Measurements from ENCODE around the gene HECTD4.

HECTD4 gene

DNA sequence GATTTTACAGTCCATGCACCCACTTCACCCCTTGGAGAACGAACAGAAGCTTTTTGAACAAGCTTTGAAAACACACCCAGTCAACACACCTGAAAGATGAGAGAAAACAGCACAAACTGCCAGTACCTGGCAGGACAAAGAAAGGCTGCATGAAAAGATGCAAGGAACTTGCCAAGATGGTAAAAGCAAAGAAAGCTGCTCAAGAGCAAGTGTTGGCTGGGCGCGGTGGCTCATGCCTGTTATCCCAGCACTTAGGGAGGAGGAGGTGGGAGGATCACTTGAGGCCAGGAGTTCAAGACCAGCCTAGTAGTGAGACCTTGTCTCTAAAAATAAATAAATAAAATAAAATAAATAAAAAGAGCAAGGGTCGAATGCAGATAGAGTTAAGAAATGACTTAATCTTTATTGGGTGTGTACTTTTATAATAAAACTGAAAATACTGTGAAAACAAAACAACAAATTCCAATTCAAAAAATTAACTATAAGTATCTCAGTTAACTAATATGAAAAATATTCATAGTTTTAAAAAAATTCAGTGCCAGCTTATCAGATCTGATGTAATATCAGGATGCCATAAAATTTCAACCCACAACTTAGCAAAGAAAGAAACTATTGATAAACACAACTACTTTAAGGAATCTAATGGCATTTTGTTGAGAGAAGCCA lies 59.2 kb downstream of the HECTD4 start:
- ChIA-PET POLR2A (no interaction called here), CTCF (interaction anchor here (0.7 kb wide), 1 partner anchor 532 kb away, joined by 3 read pairs; no protein-coding TSS in a partner anchor)
- DNase-seq (ENCODE audit: extremely low spot score) = no peak
- no peak for TF ChIP-seq FOXK2 (IDR thresholded peaks at IDR 0.05)
- no peak for TF ChIP-seq ARNT (IDR thresholded peaks at IDR 0.05)
- TF ChIP-seq L3MBTL2 (conservative IDR thresholded peaks at IDR 0.05) = no peak
- no peak for TF ChIP-seq SUZ12 (IDR thresholded peaks at IDR 0.05)
- TF ChIP-seq SP1 (IDR thresholded peaks at IDR 0.05) = no peak
- no peak for TF ChIP-seq FOXA1 (IDR thresholded peaks at IDR 0.05)
- TF ChIP-seq CTBP1 (IDR thresholded peaks at IDR 0.05; ENCODE audit: borderline replicate concordance) = no peak
- no peak for TF ChIP-seq ELF4 (IDR thresholded peaks at IDR 0.05)
- no peak for TF ChIP-seq BHLHE40 (IDR thresholded peaks at IDR 0.05; ENCODE audit: borderline replicate concordance)
- no peak for TF ChIP-seq FOXM1 (IDR thresholded peaks at IDR 0.05; ENCODE audit: borderline replicate concordance)
- TF ChIP-seq LEF1 (IDR thresholded peaks at IDR 0.05; ENCODE audit: borderline replicate concordance) = no peak
- no peak for TF ChIP-seq NFRKB (IDR thresholded peaks at IDR 0.05)
- TF ChIP-seq TARDBP (IDR thresholded peaks at IDR 0.05) = no peak
- no peak for TF ChIP-seq ZNF384 (IDR thresholded peaks at IDR 0.05)
- no peak for TF ChIP-seq HDGF (IDR thresholded peaks at IDR 0.05; ENCODE audit: borderline replicate concordance)

DNA sequence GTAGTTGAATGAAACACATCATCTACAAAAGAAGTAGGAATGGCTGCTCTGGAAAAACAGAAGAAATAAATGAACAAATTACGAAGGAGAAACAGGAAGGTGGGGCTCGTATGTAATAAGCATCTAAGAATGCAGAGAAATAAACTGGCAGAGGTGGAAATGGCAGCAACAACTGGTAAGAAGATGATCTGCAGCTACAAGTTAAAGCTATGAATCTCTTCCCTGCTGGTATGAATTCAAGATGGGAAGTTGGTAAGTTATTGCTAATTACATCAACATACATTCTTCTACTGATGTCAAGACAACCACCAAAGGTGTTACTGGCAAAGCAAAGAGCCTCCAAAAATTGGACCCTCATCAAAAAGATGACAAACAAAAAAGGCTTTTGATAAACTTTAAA lies 59.8 kb downstream of the HECTD4 start:
- ChIA-PET CTCF (interaction anchor here (0.7 kb wide), 1 partner anchor 531 kb away, joined by 3 read pairs; no protein-coding TSS in a partner anchor), POLR2A (no interaction called here)
- no peak for DNase-seq (ENCODE audit: extremely low spot score)

DNA sequence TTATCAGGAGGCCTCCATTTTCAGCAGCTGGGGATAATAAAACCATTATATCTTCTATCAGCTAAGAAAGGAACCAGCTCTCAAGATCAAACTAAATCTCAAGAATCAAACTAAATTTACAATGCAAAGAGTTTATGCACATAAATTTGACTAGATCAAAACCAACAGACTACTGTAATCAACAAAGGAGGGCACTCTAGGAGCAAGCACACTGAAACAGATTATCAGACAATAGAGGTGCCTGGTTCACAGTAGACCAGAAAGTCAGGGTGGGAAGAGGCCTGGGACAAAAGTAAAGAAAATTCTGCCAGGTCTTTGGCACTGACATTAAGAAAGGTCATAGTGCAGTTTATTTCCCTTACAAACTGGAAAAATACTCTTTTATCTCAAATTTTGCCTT lies 61.0 kb downstream of the HECTD4 start:
- CTCF ChIA-PET = no interaction called here
- TF ChIP-seq NFRKB (IDR thresholded peaks at IDR 0.05) (no peak), FOXM1 (IDR thresholded peaks at IDR 0.05; ENCODE audit: borderline replicate concordance) (no peak)
- POLR2A ChIA-PET = no interaction called here
- no peak for DNase-seq (ENCODE audit: extremely low spot score)

More for the DNA sequence above, 59.8 kb downstream of the HECTD4 start:
- TF ChIP-seq CTBP1 (IDR thresholded peaks at IDR 0.05; ENCODE audit: borderline replicate concordance) (no peak), ARNT (IDR thresholded peaks at IDR 0.05) (no peak), LEF1 (IDR thresholded peaks at IDR 0.05; ENCODE audit: borderline replicate concordance) (no peak), ZNF384 (IDR thresholded peaks at IDR 0.05) (no peak), BHLHE40 (IDR thresholded peaks at IDR 0.05; ENCODE audit: borderline replicate concordance) (no peak), FOXA1 (IDR thresholded peaks at IDR 0.05) (no peak)
- TF ChIP-seq, protein P1, sequence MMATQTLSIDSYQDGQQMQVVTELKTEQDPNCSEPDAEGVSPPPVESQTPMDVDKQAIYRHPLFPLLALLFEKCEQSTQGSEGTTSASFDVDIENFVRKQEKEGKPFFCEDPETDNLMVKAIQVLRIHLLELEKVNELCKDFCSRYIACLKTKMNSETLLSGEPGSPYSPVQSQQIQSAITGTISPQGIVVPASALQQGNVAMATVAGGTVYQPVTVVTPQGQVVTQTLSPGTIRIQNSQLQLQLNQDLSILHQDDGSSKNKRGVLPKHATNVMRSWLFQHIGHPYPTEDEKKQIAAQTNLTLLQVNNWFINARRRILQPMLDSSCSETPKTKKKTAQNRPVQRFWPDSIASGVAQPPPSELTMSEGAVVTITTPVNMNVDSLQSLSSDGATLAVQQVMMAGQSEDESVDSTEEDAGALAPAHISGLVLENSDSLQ (IDR thresholded peaks at IDR 0.05) = no peak

DNA sequence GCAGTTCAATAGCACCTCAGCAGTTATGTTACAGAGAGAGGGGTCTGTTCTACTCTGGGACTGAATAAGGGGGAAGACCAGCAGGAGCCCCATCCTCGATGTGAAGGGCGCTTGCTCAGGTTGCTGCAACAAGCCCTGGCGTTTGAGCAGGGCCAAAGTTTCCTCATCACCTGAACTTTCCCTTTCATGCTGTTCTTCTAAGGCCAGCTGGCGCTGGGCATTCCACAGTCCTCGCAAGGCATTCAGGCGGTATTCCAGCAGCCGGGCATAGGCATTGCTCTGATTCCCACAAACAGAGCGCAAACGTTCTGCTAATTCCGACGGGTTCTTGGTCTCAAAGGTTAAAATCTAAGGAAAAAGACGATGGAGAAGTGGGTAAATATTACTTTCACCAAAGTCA lies 62.8 kb downstream of the HECTD4 start:
- DNase-seq (ENCODE audit: extremely low spot score) = no peak
- ChIA-PET CTCF (no interaction called here), POLR2A (no interaction called here)
- TF ChIP-seq TARDBP (IDR thresholded peaks at IDR 0.05) (no peak), SUZ12 (IDR thresholded peaks at IDR 0.05) (no peak), L3MBTL2 (conservative IDR thresholded peaks at IDR 0.05) (no peak), ZNF384 (IDR thresholded peaks at IDR 0.05) (no peak), FOXM1 (IDR thresholded peaks at IDR 0.05; ENCODE audit: borderline replicate concordance) (no peak), FOXA1 (IDR thresholded peaks at IDR 0.05) (no peak), LEF1 (IDR thresholded peaks at IDR 0.05; ENCODE audit: borderline replicate concordance) (no peak)
- TF ChIP-seq, protein P1 (IDR thresholded peaks at IDR 0.05) = no peak

DNA sequence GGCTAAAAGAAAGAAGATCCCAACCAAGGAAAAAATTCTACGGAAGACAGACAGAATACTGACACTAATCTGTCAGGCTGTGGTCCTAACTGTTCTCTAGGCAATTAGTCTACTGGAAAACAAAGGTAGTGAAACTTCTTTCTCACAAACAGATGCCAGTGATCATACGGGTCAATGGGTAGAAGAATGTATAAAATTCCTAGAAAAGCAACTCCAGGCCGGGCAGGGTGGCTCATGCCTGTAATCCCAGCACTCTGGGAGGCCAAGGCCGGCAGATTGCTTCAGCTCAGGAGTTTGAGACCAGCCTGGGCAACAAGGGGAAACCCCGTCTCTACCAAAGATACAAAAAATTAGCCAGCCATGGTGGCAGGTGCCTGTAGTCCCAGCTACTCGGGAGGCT lies 64.8 kb downstream of the HECTD4 start:
- TF ChIP-seq ELF4 (IDR thresholded peaks at IDR 0.05) (no peak), FOXK2 (IDR thresholded peaks at IDR 0.05) (no peak), FOXA1 (IDR thresholded peaks at IDR 0.05) (no peak), TARDBP (IDR thresholded peaks at IDR 0.05) (no peak), SP1 (IDR thresholded peaks at IDR 0.05) (no peak), BHLHE40 (IDR thresholded peaks at IDR 0.05; ENCODE audit: borderline replicate concordance) (no peak), CTBP1 (IDR thresholded peaks at IDR 0.05; ENCODE audit: borderline replicate concordance) (no peak), FOXM1 (IDR thresholded peaks at IDR 0.05; ENCODE audit: borderline replicate concordance) (no peak), L3MBTL2 (conservative IDR thresholded peaks at IDR 0.05) (no peak), HDGF (IDR thresholded peaks at IDR 0.05; ENCODE audit: borderline replicate concordance) (no peak), ARNT (IDR thresholded peaks at IDR 0.05) (no peak), ZNF384 (IDR thresholded peaks at IDR 0.05) (no peak), LEF1 (IDR thresholded peaks at IDR 0.05; ENCODE audit: borderline replicate concordance) (no peak), SUZ12 (IDR thresholded peaks at IDR 0.05) (no peak)
- TF ChIP-seq, protein P1 (IDR thresholded peaks at IDR 0.05) = no peak
- DNase-seq (ENCODE audit: extremely low spot score) = no peak
- POLR2A ChIA-PET = no interaction called here
- CTCF ChIA-PET = no interaction called here

DNA sequence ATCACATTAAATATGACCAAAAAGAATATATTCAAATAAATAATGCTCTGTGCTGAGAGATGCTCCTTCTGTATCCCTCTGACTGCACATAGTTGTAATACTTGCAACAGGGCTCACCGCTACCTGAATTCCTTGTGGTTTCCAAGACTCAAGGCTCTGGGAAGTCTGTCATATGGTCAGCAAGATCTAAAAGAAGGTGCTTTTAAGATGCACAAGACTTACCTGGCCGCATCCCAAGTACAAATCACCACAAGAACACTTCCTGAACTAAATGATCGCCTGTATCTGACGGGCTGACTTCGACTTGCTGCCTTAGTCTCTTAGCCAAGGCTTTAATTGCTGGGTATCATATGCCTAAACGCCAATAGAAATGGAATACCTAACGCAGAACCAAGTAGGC lies 67.2 kb downstream of the HECTD4 start:
- ChIA-PET CTCF (no interaction called here), POLR2A (no interaction called here)
- TF ChIP-seq ZNF384 (IDR thresholded peaks at IDR 0.05) = no peak
- TF ChIP-seq FOXA1 (IDR thresholded peaks at IDR 0.05) = no peak
- no peak for TF ChIP-seq NFRKB (IDR thresholded peaks at IDR 0.05)
- TF ChIP-seq FOXM1 (IDR thresholded peaks at IDR 0.05; ENCODE audit: borderline replicate concordance) = no peak
- TF ChIP-seq SP1 (IDR thresholded peaks at IDR 0.05) = no peak
- TF ChIP-seq SUZ12 (IDR thresholded peaks at IDR 0.05) = no peak
- TF ChIP-seq L3MBTL2 (conservative IDR thresholded peaks at IDR 0.05) = no peak
- TF ChIP-seq ARNT (IDR thresholded peaks at IDR 0.05) = no peak
- no peak for TF ChIP-seq TARDBP (IDR thresholded peaks at IDR 0.05)
- no peak for TF ChIP-seq CTBP1 (IDR thresholded peaks at IDR 0.05; ENCODE audit: borderline replicate concordance)
- no peak for TF ChIP-seq ELF4 (IDR thresholded peaks at IDR 0.05)
- no peak for DNase-seq (ENCODE audit: extremely low spot score)

Measured in HEK293T (cell line).